Stimulated activated CD8-positive, alpha-beta memory T cell treated with anti-CD3 and anti-CD28 coated beads, Interleukin-15, amount 100 ng/mL, for 48 hours (primary cell): ENCODE results near the gene SLCO1B3.
"Not testable (repeated sequence)": the region's sequence is repeated elsewhere in the genome, so short reads cannot be mapped to it uniquely, and the experiment has no call there.

Experiments
- DNase-seq, 2 donors: peaks; one replicate each; pipeline ENCODE4 v3.0.0-alpha.2; 2020; ENCODE audit warnings: low read depth in 2 of 2

SLCO1B3 gene, protein sequence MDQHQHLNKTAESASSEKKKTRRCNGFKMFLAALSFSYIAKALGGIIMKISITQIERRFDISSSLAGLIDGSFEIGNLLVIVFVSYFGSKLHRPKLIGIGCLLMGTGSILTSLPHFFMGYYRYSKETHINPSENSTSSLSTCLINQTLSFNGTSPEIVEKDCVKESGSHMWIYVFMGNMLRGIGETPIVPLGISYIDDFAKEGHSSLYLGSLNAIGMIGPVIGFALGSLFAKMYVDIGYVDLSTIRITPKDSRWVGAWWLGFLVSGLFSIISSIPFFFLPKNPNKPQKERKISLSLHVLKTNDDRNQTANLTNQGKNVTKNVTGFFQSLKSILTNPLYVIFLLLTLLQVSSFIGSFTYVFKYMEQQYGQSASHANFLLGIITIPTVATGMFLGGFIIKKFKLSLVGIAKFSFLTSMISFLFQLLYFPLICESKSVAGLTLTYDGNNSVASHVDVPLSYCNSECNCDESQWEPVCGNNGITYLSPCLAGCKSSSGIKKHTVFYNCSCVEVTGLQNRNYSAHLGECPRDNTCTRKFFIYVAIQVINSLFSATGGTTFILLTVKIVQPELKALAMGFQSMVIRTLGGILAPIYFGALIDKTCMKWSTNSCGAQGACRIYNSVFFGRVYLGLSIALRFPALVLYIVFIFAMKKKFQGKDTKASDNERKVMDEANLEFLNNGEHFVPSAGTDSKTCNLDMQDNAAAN

DNA sequence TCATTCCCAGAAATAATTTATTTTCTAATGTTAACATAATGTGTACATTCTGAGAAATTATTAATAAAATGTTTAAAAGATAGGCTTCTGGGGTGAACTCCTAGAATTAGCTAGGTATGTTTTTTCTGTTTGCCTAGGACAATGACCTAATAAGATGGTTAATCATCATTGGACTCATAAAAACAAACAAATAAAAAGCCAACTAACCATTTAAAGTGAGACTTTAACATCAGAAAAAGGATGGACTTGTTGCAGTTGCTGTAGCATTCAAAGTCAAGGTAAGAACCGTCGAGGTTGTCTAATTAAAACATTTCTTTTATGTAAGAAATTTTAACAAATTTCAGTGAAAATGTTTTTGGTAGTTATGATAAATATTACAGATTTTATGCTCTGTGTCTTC lies at the start of gene SLCO1B3:
Gene SLCO1B3, plus strand, starts transcription at position 219 of the 400 bp plus-strand sequence. CDS start 5,034 bp downstream, outside the sequence.
- DNase-seq: no peak

DNA sequence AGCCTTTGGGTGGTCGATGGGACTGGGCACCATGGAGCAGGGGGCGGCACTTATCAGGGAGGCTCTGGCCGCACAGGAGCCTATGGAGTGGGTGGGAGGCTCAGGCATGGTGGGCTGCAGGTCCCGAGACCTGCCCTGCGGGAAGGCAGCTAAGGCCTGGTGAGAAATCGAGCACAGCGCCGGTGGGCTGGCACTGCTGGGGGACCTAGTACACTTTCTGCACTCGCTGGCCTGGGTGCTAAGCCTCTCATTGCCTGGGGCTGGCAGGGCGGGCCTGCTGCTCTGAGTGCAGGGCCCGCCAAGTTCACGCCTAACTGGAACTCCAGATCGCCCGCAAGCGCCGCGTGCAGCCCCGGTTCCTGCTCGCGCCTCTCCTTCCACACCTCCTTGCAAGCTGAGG lies 33.1 kb upstream of the SLCO1B3 start:
- DNase-seq: no peak

DNA sequence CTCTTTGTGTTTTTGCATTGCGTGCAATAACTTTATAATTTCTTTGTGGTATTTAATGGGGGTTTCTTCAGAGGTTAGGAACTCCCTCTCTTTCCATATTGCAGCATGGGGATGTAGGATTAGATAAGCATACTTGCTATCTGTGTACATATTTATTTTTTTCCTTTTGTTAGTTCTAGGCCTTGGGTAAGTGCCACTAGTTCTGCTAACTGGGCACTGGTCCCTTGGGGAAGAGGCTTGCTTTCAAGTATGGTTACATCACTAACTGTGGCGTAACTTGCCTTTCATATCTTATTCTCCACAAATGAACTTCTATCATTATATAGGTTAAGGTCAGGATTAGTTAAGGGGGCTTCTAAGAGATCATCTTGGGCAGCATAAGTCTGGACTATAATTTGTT lies 31.5 kb upstream of the SLCO1B3 start:
- DNase-seq: no peak

DNA sequence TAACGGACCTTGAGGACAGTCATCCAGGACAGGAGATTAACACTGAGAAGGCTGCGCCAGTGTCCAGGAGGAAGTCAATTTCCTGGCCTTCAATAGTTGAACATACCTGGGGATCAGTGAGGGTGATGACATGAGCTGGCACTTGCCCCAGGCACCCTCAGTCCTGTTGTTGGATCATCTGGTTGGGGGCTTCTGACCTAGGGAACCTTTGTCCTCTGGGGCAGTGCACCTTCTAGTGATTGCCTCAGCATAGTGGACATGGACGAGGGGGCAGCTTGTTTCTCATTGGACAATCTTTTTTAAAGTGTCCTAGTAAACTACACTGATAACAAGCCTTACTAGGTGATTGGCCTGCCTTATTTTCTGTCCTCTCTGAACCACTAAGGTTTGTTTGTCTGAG lies 30.5 kb upstream of the SLCO1B3 start:
- not testable (repeated sequence) for DNase-seq

DNA sequence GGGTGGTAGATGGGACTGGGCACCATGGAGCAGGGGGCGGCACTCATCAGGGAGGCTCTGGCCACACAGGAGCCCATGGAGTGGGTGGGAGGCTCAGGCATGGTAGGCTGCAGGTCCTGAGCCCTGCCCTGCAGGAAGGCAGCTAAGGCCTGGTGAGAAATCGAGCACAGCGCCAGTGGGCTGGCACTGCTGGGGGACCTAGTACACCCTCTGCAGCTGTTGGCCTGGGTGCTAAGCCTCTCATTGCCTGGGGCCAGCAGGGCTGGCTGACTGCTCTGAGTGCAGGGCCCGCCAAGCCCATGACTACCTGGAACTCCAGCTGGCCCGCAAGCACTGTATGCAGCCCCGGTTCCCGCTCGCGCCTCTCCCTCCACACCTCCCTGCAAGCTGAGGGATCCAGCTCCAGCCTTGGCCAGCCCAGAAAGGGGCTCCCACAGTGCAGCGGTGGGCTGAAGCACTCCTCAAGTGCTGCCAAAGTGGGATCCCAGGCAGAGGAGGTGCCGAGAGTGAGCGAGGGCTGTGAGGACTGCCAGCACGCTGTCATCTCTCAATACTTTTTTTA lies 26.6 kb upstream of the SLCO1B3 start:
- not testable (repeated sequence) for DNase-seq

DNA sequence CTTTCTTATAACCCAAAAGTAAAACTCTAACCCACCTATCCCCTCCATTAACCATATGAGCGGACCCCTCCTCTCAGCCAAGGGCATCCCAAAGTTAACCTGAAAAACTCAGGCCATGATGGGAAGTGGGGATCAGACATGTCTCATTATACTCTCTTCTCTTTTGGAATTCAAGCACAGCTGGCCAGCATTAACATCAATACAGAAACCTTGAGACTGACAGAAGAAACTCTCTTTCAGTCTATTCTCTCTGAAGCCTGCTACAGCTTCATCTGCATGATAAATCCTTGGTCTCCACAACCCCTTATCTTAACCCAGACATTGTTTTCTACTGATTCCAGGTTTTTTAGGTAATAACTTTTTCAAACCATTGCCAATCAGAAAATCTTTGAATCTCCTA lies 17.5 kb upstream of the SLCO1B3 start:
- no peak for DNase-seq

DNA sequence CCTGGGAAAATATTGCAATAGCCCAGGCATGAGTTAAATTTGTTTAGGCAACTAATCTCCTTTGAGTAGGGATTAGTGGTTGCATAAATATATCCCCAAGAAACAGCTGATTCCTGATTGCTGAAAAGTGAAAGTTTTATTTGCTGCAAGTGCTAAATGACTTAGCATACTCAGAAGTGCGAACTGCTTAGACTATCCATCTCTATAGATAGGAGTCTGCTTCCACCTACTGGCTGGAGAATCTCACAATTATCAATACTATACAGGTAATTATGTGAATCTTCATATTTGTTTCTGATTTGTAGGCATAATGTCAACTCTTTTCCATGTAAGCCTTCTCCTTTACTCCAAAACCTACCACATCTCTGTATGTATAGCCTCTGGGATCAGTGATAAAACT lies 12.0 kb upstream of the SLCO1B3 start:
- no peak for DNase-seq

DNA sequence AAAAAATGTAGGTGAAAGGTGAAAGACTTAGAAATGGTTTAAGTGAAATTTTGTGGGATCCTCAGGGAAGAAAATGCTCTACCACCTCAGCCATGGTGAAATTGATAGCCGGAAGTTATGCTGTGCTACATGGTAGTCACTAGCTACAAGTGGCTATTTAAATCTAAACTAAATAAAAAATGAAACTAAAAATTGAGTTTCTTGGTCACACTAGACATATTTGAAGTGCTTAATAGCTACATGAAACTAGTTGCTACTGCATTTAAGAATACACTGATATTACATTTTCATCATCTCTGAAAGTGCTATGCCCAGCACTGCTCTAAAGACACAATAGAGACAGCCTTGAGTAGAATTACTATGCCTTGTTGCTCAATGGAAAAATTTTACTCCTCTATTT lies 10.3 kb upstream of the SLCO1B3 start:
- no peak for DNase-seq

DNA sequence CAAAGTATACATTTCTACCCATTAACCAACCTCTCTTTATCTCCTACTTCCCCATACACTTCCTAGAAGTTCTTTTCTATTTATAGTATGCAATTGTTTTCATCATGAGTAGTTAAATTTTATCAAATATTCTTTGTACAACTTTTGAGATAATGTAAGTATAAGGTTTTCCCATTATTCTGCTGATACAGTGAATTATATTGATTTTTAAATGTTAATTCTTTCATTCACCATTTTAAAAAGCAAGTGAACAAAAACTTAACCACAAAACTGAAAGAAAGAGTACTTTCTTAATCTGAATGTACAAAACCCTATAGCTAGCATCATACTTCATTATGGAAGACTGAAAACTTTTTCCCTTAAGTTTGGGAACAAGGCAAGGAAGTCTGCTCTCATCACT lies 9.5 kb upstream of the SLCO1B3 start:
- DNase-seq: no peak

DNA sequence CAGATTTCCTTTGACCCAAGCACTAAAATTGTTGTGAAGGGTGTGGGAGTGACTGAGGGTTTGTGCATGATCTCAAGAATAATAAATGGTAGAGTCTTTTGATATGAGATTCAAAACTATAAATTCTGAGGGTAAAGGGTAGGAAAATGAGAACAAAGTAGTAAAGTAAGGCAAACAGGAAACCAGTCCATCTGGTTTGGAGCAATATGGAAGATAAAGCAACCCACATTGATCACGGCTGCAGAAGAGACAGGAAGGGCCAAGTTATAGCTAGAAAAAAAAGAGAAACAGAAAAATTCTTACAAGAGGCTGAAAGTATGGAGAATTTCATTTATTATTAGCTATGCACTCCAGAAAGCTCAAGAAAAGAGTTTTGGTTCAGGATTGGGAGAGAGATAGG lies 4.6 kb upstream of the SLCO1B3 start:
- DNase-seq: no peak

DNA sequence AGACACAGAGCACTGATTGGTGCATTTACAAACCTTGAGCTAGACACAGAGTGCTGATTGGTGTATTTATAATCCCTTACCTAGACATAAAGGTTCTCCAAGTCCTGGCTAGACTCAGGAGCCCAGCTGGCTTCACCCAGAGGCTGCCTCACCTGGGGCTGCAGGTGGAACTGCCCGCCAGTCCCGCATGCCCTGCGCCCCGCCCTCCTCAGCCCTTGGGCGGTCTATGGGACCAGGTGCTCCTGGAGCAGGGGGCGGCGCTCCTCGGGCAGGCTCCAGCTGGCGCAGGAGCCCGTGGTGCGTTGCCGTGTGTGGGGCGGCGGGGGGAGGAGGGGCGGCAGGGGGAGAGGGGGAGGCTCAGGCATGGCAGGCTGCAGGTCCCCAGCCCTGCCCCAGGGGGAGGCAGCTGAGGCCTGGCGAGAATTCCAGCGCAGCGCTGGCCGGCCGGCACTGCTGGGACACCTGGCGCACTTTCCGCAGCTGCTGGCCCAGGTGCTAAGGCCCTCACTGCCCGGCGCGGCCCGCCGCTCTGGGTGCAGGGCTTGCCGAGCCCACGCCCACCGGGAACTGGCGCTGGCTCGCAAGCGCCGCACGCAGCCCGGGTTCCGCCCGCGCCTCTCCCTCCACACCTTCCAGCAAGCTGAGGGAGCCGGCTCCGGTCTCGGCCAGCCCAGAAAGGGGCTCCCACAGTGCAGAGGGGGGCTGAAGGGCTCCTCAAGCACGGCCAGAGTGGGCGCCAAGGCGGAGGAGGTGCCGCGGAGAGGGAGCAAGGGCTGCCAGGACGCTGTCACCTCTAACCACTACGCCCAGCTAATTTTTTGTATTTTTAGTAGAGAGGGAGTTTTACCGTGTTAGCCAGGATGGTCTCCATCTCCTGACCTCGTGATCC lies 3.1 kb upstream of the SLCO1B3 start:
- DNase-seq: no peak

DNA sequence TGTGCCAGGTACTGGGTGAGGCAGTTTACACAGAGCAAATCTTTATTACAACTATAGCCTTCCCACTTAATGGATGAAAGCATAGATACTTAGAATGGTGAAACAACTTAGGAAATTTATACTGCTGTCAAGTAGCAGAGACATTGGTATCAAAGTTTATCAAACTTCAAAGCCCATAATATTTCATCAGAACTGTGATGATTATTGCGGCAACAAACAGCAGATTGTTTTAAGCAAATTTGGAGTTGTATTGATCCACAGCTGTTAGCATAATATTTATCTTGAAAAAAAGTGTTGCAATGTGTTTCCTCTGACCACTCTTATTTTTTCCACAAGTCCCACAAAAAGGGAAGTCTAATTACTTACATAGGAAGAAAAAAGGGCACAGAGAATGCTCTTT lies 2.0 kb upstream of the SLCO1B3 start:
- no peak for DNase-seq

DNA sequence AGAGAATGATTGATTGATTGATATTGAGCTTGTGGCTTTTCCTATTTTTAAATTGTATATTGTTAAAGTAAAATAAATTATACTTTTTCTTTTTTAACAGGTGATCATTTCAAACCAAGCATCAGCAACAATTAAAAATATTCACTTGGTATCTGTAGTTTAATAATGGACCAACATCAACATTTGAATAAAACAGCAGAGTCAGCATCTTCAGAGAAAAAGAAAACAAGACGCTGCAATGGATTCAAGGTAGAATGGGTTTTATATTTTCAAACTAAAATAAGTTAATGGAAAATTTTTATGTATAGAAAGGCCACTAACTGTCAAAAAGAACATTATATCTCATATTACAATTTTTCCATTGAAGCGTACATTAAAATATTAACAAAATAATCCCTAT lies 5.1 kb downstream of the SLCO1B3 start:
- DNase-seq: no peak

DNA sequence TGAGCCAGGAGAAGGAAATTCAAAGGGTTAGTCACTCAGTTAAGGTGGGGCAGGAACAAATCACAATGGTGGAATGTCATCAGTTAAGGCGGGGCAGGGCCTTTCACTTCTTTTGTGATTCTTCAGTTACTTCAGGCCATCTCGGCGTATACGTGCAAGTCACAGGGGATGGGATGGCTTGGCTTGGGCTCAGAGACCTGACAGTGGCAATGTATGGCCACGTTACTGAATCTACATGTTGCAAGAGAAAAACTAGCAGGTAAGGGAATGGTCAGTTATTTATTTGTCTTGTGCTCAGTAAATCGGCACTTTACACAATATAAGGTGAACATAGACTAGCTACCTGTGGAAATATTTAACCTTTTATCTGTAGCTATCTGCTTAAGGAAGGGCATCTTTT lies 11.9 kb downstream of the SLCO1B3 start:
- no peak for DNase-seq

DNA sequence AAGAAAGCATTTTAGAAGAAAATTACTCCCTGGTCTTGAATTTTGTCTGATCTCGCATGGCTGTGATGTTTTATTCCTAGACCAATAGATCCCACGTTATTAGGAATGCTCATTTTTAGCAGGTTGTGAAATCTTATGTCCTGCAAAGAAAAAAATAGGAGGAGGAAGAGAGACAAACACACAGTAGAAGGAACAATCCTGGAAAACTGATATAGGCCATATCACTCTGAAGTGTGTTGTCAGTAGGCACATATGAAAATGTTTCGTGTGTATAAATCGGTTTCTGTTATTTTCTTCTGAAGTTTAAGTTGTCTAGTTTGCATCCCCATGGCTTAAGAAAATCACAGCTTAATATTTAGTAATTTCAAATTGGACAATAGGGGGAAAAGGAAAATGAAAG lies 12.4 kb downstream of the SLCO1B3 start:
- no peak for DNase-seq

DNA sequence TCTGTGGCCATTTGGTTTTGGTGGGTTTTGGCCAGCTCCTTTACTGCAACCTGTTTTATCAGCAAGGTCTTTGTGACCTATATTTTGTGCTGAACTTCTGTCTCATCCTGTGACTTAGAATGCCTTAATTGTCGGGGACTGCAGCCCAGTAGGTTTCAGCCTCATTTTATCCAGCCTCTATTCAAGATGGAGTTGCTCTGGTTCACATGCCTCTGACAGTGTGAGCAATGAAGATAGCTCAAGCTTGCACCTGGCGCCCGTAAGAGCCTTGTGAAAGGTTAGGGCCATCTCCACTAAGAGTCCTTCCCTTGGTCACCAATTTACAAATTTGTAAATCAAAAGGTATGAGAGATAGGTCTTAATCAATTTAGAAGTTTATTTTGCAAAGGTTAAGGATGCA lies 19.4 kb downstream of the SLCO1B3 start:
- DNase-seq: no peak

DNA sequence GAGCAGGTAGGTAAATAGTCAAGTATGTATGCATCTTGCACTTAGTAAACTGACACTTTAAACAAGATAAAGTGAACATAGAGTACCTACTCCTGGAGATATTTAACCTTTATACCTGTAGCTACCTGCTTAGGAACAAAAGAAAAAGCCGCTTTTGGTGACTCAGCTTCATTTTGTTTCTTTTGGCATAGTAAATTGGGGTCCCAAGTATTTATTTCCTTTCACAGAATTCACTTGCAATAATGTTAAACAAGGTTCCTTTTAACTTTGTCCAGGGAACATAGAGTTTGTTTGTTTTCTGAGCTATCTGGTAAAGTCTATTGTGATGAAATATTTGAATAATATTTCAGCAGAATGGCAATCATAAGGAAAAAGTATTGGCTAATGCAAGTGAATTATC lies 20.0 kb downstream of the SLCO1B3 start:
- DNase-seq: no peak

DNA sequence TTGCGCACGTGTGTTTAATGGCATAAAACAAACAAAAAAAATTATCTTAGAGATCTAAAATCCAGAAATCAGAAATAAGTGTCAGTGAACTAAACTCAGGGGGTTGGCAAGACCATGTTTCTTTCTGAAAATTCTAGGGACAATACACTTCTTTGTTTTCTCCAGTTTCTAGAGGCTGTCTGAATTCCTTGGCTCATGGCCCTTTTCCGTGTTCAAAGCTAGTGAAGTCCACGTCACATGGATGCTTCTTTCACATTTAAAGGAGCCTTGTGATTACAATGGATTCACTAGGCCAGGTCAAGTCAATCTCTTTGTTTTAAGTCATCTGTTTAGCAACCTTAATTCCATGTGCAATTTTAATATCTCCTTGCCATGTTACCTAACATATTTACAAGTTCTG lies 22.4 kb downstream of the SLCO1B3 start:
- DNase-seq: no peak

DNA sequence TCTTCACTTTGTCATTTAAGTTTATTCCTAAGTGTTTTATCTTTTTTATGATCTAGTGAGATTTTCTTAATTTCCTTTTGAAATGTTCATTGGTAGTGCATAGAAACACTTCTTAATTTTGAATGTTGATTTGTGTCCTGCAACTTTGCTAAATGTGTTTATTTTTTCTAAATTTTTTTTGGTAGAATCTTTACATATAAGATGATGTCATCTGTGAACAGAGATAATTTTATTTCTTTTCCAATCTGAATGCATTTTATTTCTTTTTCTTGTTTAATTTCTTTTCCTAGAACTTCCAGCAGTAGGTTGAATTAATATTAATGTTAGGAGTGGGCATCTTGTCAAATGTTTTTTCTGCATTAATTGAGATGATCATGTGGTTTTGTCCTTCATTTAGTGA lies 42.1 kb downstream of the SLCO1B3 start:
- DNase-seq: no peak

DNA sequence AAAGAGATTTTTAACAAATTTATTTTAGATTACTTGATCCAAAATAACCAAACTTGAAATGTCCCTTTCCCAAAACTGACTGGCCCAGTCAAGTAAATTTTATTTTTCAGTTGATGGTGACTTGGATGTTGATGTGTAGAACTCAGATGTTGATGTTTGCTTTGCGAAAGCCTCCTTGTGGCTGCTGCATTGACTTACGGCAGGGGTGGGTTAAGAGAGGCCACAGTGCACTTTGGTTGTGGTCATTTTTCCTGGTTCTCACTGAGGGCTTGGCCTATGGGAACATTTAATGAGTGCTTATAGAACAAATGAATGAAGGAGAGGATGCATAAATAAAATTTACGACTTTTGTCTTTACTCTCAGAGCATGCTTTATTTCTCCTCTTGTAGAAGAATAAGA lies 52.6 kb downstream of the SLCO1B3 start:
- no peak for DNase-seq

DNA sequence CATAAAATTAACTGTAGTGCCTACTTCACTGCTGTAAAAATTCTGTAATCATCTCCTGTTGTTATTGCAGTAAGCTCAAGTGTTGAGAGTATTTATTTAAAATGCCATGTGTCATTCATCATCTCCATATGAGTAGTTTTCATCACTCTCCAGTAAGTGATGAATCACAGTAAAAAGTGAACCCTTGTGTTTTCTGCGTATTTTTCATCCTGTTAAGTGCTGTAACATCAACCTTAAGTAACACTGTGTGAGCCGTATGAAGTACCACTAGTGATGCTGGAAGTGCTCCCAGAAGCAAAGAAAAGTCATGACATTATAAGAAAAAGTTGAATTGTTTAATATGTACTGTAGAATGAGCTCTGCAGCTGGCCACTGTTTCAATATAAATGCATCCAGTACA lies 55.4 kb downstream of the SLCO1B3 start:
- no peak for DNase-seq

DNA sequence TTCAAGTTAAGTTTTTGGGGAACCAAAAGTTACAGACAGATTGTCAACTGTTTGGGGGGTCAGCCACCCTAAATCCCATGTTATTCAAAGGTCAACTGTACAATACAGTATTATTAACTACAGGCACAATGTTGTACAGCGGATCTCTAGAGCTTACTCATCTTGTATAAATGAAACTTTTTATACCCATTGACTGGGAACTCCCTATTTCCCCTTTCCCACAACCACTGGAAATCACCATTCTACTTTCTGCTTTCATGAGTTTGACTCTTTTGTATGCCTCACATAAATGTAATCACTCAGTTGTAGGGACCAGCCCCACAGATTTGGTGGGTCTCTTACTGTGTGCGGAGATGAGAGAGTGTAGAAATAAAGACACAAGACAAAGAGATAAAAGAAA lies 57.8 kb downstream of the SLCO1B3 start:
- DNase-seq: no peak
